NCI-H345 treated with DMSO at 0.1 percent for 48 hours (cell line): ENCODE data around the gene STIM2.
"Not testable (repeated sequence)": the region's sequence is repeated elsewhere in the genome, so short reads cannot be mapped to it uniquely, and the experiment has no call there.

Experiments used
- DNase-seq: peaks from one replicate; lab custom pipeline; 2025; ENCODE audit not compliant: unreplicated experiment; lab: John Stamatoyannopoulos, UW

Gene STIM2

GRCh38 chr4:26867914-26868684 lies 7.5 kb downstream of the STIM2 start:
- DNase-seq = no peak

- DNase-seq = no peak
Measured at GRCh38 chr4:26870576-26871262, 10.1 kb downstream of the STIM2 start.

- DNase-seq = no peak
Measured at GRCh38 chr4:26871611-26872010, 11.0 kb downstream of the STIM2 start.

- no peak for DNase-seq
Measured at GRCh38 chr4:26873391-26874026, 12.9 kb downstream of the STIM2 start.

- DNase-seq = no peak
Measured at GRCh38 chr4:26874110-26874509, 13.5 kb downstream of the STIM2 start.

GRCh38 chr4:26877406-26877805 lies 16.8 kb downstream of the STIM2 start:
- no peak for DNase-seq

- DNase-seq = no peak
Measured at GRCh38 chr4:26877961-26878360, 17.3 kb downstream of the STIM2 start.

GRCh38 chr4:26878794-26879391 lies 18.3 kb downstream of the STIM2 start:
- no peak for DNase-seq

GRCh38 chr4:26879805-26880204 lies 19.2 kb downstream of the STIM2 start:
- DNase-seq = no peak

GRCh38 chr4:26884026-26884425 lies 23.4 kb downstream of the STIM2 start:
- DNase-seq = no peak

GRCh38 chr4:26884486-26884988 lies 23.9 kb downstream of the STIM2 start:
- DNase-seq = no peak

- no peak for DNase-seq
Measured at GRCh38 chr4:26885912-26886274, 25.3 kb downstream of the STIM2 start.

- no peak for DNase-seq
Measured at GRCh38 chr4:26887143-26887542, 26.5 kb downstream of the STIM2 start.

GRCh38 chr4:26887809-26888208 lies 27.2 kb downstream of the STIM2 start:
- DNase-seq = no peak

GRCh38 chr4:26889356-26889755 lies 28.7 kb downstream of the STIM2 start:
- DNase-seq = no peak

GRCh38 chr4:26891054-26891453 lies 30.4 kb downstream of the STIM2 start:
- DNase-seq = no peak

- DNase-seq = no peak
Measured at GRCh38 chr4:26891867-26892266, 31.2 kb downstream of the STIM2 start.

- DNase-seq = no peak
Measured at GRCh38 chr4:26892480-26893150, 32.0 kb downstream of the STIM2 start.

GRCh38 chr4:26893491-26893890 lies 32.9 kb downstream of the STIM2 start:
- no peak for DNase-seq

GRCh38 chr4:26894881-26895280 lies 34.2 kb downstream of the STIM2 start:
- not testable (repeated sequence) for DNase-seq

- no peak for DNase-seq
Measured at GRCh38 chr4:26896636-26897035, 36.0 kb downstream of the STIM2 start.
